IMR-90 (cell line): ENCODE measurements around the gene PHF21A.

ENCODE experiments used
- CEBPB ChIP-seq: IDR thresholded peaks from 2 replicates; pipeline ENCODE4 v1.6.1; 2012; ENCODE audit warnings: low read depth, low read length, improper control_type of control experiment
- CHD1 ChIP-seq: IDR thresholded peaks from 2 replicates; pipeline ENCODE4 v1.6.1; 2012; ENCODE audit warnings: low read depth, low read length, improper control_type of control experiment
- CTCF ChIP-seq: conservative IDR thresholded peaks from 2 replicates; pipeline ENCODE4 v1.5.1; 2012; ENCODE audit warnings: mild to moderate bottlenecking, low read depth, low read length, improper control_type of control experiment
- ELK1 ChIP-seq: fragments of 150-350 bp; IDR thresholded peaks from 2 replicates; pipeline ENCODE4 v1.6.1; 2016; ENCODE audit warnings: low read depth, mild to moderate bottlenecking, low read length, moderate library complexity, borderline replicate concordance
- FOS ChIP-seq: fragments of 150-350 bp; IDR thresholded peaks from 2 replicates; pipeline ENCODE4 v1.6.1; 2016; ENCODE audit warnings: low read depth, low read length
- MAFK ChIP-seq: IDR thresholded peaks from 2 replicates; pipeline ENCODE4 v1.6.1; 2012; ENCODE audit warnings: low read depth, low read length, improper control_type of control experiment
- MAZ ChIP-seq: IDR thresholded peaks from 2 replicates; pipeline ENCODE4 v1.6.1; 2012; ENCODE audit warnings: low read depth, mild to moderate bottlenecking, low read length, improper control_type of control experiment, moderate library complexity, borderline replicate concordance
- MXI1 ChIP-seq: IDR thresholded peaks from 2 replicates; pipeline ENCODE4 v1.6.1; 2012; ENCODE audit warnings: low read depth, mild to moderate bottlenecking, low read length, moderate library complexity, borderline replicate concordance
- POLR2A ChIP-seq: IDR thresholded peaks from 2 replicates; pipeline ENCODE4 v1.6.1; 2012; ENCODE audit warnings: mild to moderate bottlenecking, low read depth, low read length
- RAD21 ChIP-seq: IDR thresholded peaks from 2 replicates; pipeline ENCODE4 v1.6.1; 2012; ENCODE audit warnings: low read length, improper control_type of control experiment
- RFX5 ChIP-seq: IDR thresholded peaks from 2 replicates; pipeline ENCODE4 v1.8.0; 2012; ENCODE audit warnings: low read depth, mild to moderate bottlenecking, low read length, moderate library complexity
- SMC3 ChIP-seq: fragments of 150-350 bp; IDR thresholded peaks from 2 replicates; pipeline ENCODE4 v1.6.1; 2016; ENCODE audit warnings: low read depth, mild to moderate bottlenecking, antibody characterized with exemption, low read length, moderate library complexity
- USF2 ChIP-seq: fragments of 150-350 bp; IDR thresholded peaks from 2 replicates; pipeline ENCODE4 v1.6.1; 2017; ENCODE audit warnings: mild to moderate bottlenecking, antibody characterized with exemption, low read length, low read depth

DNA sequence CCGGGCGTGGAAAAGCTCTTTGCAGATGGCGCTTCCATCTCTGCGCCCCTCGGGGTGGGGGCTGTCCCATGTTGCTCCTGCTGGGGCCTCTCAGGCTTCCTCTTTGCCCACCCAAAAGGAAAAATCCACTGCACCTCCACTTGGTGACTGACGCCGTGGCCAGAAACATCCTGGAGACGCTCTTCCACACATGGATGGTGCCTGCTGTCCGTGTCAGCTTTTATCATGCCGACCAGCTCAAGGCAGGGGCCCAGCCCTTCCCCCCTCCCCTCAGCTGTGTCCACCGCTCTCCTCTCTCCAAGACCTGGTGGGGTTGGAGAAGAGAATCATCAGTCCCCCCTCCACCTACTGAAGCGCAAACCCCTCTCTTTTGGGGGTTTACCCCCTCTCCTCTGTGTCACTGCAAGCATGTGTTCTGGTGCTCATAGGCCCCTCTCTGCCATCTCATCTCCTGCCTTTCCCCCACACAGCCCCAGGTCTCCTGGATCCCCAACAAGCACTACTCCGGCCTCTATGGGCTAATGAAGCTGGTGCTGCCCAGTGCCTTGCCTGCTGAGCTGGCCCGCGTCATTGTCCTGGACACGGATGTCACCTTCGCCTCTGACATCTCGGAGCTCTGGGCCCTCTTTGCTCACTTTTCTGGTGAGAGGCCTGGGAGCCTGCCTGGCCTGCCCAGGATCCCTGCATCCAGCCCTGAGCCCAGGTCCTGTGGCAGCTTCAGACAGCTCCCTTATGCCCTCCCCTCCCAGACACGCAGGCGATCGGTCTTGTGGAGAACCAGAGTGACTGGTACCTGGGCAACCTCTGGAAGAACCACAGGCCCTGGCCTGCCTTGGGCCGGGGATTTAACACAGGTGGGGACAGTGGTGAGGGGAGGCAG lies 197.0 kb downstream of the PHF21A start:
- TF ChIP-seq SMC3: no peak
- TF ChIP-seq POLR2A: no peak
- no peak for TF ChIP-seq CTCF
- no peak for TF ChIP-seq MXI1
- no peak for TF ChIP-seq MAFK
- no peak for TF ChIP-seq RAD21
- no peak for TF ChIP-seq USF2
- TF ChIP-seq MAZ: no peak
- TF ChIP-seq RFX5: no peak
- no peak for TF ChIP-seq FOS
- no peak for TF ChIP-seq ELK1
- no peak for TF ChIP-seq CHD1
- no peak for TF ChIP-seq CEBPB
